SK-N-MC (cell line): ENCODE data around the gene DIP2C.
"Not testable (repeated sequence)": the region's sequence is repeated elsewhere in the genome, so short reads cannot be mapped to it uniquely, and the experiment has no call there.

Experiments used
- DNase-seq: peaks from one replicate; pipeline ENCODE4 v3.0.0-alpha.2; 2011; ENCODE audit warnings: low read depth, low spot score
- H3K27ac ChIP-seq: fragments of 200-600 bp; sonication (generic); 2 replicates; pipeline ENCODE4 v1.5.1; 2016; ENCODE audit warnings: mixed run types
- H3K36me3 ChIP-seq: fragments of 200-600 bp; sonication (generic); 2 replicates; pipeline ENCODE4 v1.6.1; 2017; ENCODE audit warnings: antibody characterized with exemption, low read length, mixed read lengths; ENCODE audit not compliant: insufficient read depth
- H3K4me3 ChIP-seq: fragments of 200-600 bp; sonication (generic); 2 replicates; pipeline ENCODE4 v1.5.1; 2016
- H3K9ac ChIP-seq: fragments of 200-600 bp; sonication (generic); 2 replicates; pipeline ENCODE4 v1.8.0; 2017; ENCODE audit warnings: mixed run types, mixed read lengths; ENCODE audit not compliant: insufficient read length
- H3K9me3 ChIP-seq: fragments of 200-600 bp; sonication (generic); 2 replicates; pipeline ENCODE4 v1.6.1; 2017; ENCODE audit warnings: low read depth, mild to moderate bottlenecking, antibody characterized with exemption, low read length, moderate library complexity, mixed read lengths
- EZH2 ChIP-seq: fragments of 200-600 bp; sonication (generic); IDR thresholded peaks from one replicate; pipeline ENCODE4 v1.6.1; 2017; ENCODE audit warnings: antibody characterized with exemption
- FOXP2 ChIP-seq: optimal IDR thresholded peaks from 2 replicates; pipeline ENCODE3; 2011; ENCODE audit warnings: mild to moderate bottlenecking, moderate library complexity; ENCODE audit not compliant: insufficient read depth; ENCODE audit errors: extremely low read length, control extremely low read depth
- POLR2AphosphoS5 ChIP-seq: IDR thresholded peaks from 2 replicates; pipeline ENCODE4 v1.6.1; 2012; ENCODE audit warnings: mild to moderate bottlenecking, low read depth, low read length, borderline replicate concordance

The DIP2C gene

DNA sequence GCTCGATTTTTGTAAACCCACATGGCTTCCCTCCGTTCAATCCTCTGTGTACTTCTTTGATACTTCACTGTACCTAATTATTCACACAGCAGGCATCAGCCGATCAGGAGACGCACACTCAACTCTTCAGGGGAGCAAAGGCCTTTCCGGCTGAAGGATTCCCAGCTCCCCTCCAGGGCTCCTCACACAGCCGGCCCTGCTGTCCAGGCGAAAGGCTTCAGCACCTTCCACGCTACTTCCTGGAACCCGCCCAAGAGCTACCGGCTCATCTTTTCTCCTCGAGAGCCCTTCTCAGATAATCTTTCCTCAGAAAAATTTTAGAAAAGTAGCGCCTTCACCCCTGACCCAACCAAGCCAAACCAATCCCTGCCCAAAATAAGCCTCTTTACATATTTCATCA is 283.8 kb downstream of the DIP2C start:
- H3K36me3 ChIP-seq = peaks cover 5% of the 10 kb centered on the region; the same call in 1 of the 2 replicates
- no peak for TF ChIP-seq POLR2AphosphoS5
- TF ChIP-seq EZH2 = no peak
- TF ChIP-seq FOXP2 = no peak
- no peak for DNase-seq
- H3K27ac ChIP-seq = no peak overlapping the region
- no peaks in the 10 kb centered on the region for H3K9me3 ChIP-seq
- no peak overlapping the region for H3K9ac ChIP-seq
- H3K4me3 ChIP-seq = no peak overlapping the region

DNA sequence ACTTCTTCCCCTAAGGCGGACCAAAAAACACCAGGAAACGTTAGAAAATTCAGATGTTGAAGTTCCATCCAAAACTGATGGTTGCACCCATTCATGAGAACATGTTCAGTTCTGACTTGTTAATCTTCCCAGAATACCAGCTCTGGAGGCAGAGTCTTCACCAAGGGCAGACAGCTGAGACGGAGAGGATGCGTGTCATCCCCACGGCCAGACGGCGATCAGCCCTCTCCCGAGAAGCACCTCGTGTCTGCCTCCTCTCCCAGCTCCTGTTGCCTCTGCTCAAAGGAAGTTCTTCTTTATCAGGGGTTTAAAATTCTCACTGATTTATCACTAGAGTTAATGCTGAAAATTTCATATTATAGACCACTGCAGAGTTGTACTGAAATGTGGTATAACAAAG is 284.5 kb downstream of the DIP2C start:
- no peaks in the 10 kb centered on the region for H3K9me3 ChIP-seq
- TF ChIP-seq EZH2 = no peak
- TF ChIP-seq FOXP2 = no peak
- no peak overlapping the region for H3K27ac ChIP-seq
- H3K4me3 ChIP-seq = no peak overlapping the region
- no peak overlapping the region for H3K9ac ChIP-seq
- no peak for DNase-seq
- H3K36me3 ChIP-seq = peaks cover 5% of the 10 kb centered on the region; the same call in 1 of the 2 replicates

DNA sequence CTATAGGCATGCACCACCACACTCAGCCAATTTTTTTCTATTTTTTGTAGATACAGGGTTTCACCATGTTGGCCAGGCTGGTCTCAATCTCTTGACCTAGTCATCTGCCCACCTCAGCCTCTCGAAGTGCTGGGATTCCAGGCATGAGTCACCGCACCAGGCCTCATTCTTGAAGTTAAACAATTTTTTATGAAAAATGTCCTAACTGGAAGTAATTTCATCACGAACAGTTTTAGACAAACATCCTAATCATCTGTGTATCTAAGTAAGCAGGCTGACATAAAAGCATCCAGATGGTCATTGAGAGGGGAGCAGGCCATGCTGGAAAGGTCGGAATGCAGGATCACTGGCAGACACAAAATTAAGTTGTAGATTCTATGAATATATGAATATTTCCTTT is 285.1 kb downstream of the DIP2C start:
- Histone ChIP-seq H3K4me3 (no peak overlapping the region), H3K9ac (no peak overlapping the region), H3K9me3 (no peaks in the 10 kb centered on the region), H3K27ac (no peak overlapping the region), H3K36me3 (peaks cover 5% of the 10 kb centered on the region; the same call in 1 of the 2 replicates)
- DNase-seq = no peak
- TF ChIP-seq FOXP2 (no peak), EZH2 (no peak), POLR2AphosphoS5 (no peak)

DNA sequence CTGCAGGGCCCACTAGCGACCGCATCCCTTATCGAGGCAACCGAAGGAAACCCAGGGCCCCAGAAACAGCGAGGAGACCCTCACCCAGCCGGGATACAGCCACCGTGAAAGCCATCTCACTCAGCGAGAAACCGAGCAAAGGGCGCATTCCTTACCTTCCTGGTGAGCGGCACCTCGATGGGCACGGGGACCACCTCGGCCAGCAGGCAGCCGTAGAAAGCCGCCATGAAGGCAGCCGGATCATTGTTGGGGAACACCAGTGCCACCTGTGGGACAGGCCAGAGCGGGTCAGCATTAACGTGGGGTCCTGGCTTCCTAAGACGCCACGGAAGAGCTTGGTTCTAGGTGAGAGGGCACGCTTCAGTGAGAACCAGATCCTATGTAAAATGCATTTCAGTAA is 290.5 kb downstream of the DIP2C start:
- H3K27ac ChIP-seq = no peak overlapping the region
- no peaks in the 10 kb centered on the region for H3K9me3 ChIP-seq
- DNase-seq = no peak
- H3K36me3 ChIP-seq = no peaks in the 10 kb centered on the region
- no peak overlapping the region for H3K9ac ChIP-seq
- no peak for TF ChIP-seq EZH2
- no peak for TF ChIP-seq FOXP2
- no peak for TF ChIP-seq POLR2AphosphoS5
- H3K4me3 ChIP-seq = no peak overlapping the region

DNA sequence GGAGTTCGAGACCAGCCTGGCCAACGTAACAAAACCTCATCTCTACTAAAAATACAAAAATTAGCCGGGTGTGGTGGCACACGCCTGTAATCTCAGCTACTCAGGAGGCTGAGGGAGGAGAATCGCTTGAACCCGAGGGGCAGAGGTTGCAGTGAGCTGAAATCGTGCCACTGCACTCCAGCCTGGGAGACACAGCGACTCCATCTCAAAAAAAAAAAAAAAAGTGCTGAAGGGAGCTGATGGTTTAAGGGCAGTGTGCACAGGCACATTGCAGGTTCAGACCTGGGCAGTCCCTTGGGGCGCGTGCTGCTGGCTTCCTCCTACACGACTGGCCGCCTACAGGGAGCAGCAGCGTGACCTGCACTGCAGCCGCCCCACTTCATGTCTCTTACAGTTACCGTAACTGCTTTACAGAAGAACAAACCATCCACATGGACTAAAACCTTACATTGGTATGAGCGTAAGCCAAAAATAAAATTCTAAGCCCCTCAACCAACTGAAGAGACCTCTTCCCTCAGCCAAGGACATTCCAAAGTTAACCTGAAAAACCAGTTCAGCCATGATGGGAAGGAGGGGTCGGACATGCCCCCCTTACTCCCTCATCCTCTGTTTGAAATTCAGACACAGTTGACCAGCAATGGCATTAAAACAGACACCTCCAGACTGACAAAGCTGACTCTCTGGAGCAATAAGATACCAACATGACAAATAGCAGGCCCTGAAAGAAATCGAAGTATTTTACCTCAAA is 292.0 kb downstream of the DIP2C start:
- TF ChIP-seq EZH2 = no peak
- TF ChIP-seq FOXP2 = no peak
- Histone ChIP-seq H3K27ac (no peak overlapping the region), H3K36me3 (no peaks in the 10 kb centered on the region), H3K9ac (no peak overlapping the region), H3K4me3 (no peak overlapping the region), H3K9me3 (no peaks in the 10 kb centered on the region)
- no peak for DNase-seq

DNA sequence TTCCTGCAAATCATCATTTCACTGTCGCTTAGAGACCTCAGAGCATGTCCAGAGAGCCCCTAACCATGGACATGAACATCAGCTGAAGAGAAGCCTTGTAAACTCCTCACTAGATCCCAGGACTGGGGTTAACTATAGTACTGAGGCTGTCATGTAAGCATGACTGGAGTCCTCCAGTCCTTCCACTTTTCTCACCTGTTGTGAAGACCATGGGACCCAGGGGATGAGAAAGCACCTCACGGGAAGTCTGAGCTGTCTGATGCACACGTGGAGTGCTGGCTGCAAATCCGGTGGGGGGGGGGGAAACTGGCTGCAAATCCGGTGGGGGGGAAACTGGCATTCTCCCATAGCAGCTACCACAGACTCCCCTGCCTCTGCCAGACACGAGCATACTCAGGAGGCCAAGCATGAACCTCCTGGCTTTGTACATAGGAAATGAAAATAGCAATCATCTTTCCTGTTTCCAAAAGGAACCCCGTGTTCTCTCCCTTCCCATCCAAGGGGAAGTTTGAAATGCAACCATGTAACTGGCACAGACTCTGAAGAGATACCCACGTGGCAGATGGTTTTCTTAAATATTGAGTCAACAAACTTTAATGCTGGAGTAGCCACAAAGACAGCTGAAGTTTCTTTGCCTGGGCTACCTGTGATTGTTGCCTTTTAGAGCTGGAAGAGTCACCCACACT is 292.8 kb downstream of the DIP2C start:
- no peaks in the 10 kb centered on the region for H3K9me3 ChIP-seq
- DNase-seq = no peak
- no peak overlapping the region for H3K9ac ChIP-seq
- no peak overlapping the region for H3K27ac ChIP-seq
- no peak overlapping the region for H3K4me3 ChIP-seq
- TF ChIP-seq POLR2AphosphoS5 (no peak), EZH2 (no peak), FOXP2 (no peak)
- no peaks in the 10 kb centered on the region for H3K36me3 ChIP-seq

DNA sequence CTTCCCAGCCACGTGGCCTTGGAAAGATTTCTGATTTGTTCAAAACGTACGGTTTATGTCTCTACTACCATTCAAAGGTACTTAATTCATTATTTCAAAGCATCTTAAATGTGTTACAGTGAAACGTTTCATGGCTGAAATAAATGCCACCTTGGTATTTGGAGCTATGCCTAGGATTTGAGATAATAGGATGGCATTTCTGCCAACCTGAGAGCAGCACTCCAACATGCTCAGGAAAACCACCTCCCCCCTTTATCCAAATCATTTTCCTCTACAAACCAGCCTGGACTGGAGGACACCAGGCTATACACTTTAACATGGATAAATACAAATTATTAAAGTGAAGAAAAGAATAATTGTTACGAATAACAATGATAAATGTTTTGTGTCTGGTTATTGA is 293.4 kb downstream of the DIP2C start:
- no peak for DNase-seq
- no peaks in the 10 kb centered on the region for H3K36me3 ChIP-seq
- no peak overlapping the region for H3K9ac ChIP-seq
- no peaks in the 10 kb centered on the region for H3K9me3 ChIP-seq
- no peak overlapping the region for H3K4me3 ChIP-seq
- no peak for TF ChIP-seq POLR2AphosphoS5
- no peak for TF ChIP-seq FOXP2
- no peak for TF ChIP-seq EZH2
- H3K27ac ChIP-seq = no peak overlapping the region

DNA sequence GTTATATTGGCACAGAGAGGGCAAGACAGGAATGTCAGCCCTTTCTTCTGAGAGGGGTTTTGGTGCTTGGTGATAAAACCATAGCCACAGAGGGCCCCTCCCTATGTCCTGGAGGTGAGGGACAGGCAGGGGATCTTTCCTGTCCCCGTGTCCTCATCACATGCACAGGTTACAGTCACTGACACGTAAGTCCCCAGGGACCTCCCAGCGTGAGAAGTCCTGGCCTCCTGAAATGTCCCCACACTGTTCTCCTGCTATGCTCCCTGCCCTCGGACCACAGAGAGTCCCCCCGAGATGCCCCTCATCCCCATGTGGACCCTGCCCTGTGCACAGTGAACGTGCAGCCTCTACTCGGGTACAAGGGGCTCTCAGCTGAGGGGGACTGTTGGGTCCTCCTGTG is 293.8 kb downstream of the DIP2C start:
- no peaks in the 10 kb centered on the region for H3K9me3 ChIP-seq
- H3K27ac ChIP-seq = no peak overlapping the region
- no peak overlapping the region for H3K9ac ChIP-seq
- H3K4me3 ChIP-seq = no peak overlapping the region
- TF ChIP-seq POLR2AphosphoS5 (no peak), EZH2 (no peak), FOXP2 (no peak)
- DNase-seq = no peak
- no peaks in the 10 kb centered on the region for H3K36me3 ChIP-seq

DNA sequence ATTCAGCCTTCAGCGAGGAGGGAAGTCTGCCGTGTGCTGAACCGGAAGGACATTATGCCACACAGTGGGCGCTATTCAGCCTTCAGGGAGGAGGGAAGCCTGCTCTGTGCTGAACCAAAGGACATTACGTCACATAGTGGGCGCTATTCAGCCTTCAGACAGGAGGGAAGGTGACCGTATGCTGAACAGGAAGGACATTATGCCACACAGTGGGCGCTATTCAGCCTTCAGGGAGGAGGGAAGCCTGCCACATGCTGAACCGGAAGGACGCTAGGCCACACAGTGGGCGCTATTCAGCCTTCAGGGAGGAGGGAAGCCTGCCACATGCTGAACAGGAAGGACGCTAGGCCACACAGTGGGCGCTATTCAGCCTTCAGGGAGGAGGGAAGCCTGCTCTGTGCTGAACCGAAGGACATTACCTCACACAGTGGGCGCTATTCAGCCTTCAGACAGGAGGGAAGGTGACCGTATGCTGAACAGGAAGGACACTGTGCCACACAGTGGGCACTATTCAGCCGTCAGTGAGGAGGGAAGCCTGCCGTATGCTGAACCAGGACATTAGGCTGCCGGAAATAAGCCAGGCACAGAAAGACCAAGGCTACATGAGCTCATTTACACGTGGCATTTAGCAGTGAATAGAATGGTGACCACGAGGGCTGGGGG is 294.9 kb downstream of the DIP2C start:
- H3K36me3 ChIP-seq, H3K27ac ChIP-seq, H3K9ac ChIP-seq, H3K4me3 ChIP-seq, DNase-seq, H3K9me3 ChIP-seq: not testable (repeated sequence)
